K562 (cell line): ENCODE measurements around the gene HHEX. TPM values are rescaled to one million over a fixed set of nuclear protein-coding genes. Genes with fewer than 3 reads are reported as not detected.

Source experiments
- ATAC-seq: fragments of 200-7000 bp; cut with Tn5 transposase; 3 replicates; pipeline ENCODE4 v1.9.1; 2020; ENCODE audit warnings: moderate library complexity
- BruUV-seq: library from RNA; stranded (reverse); fragments of 400-500 nt; replicated peaks from 2 replicates; lab custom pipeline; 2021; lab: Mats Ljungman, UMichigan
- CTCF ChIA-PET: fragments of 300-600 bp; formaldehyde crosslinking; extraction: SDS; loops from one replicate; lab custom pipeline; 2021; ENCODE audit warnings: low intra/inter-chr PET ratio; lab: Yijun Ruan, JAX
- POLR2A ChIA-PET: fragments of 300-600, 350-650 bp; sonication (Branson Sonifier 250); formaldehyde crosslinking; extraction: SDS; loops from one replicate; lab custom pipeline; 2021; ENCODE audit warnings: antibody characterized with exemption, inconsistent platforms; lab: Yijun Ruan, JAX
- DNase-seq, 4 experiments: peaks; one replicate each; pipeline versions ENCODE4 v3.0.0 to v3.0.0-alpha.2; 2011 to 2018; ENCODE audit warnings: low spot score in 3 of 4, mixed read lengths in 3 of 4; ENCODE audit errors: extremely low read depth in 1 of 4
- FAIRE-seq: peaks from 2 replicates; lab custom pipeline; 2011; peaks lifted over from hg19 to GRCh38; lab: Jason Lieb, UNC
- H2AFZ ChIP-seq: 2 replicates; pipeline ENCODE4 v1.6.0; 2011; ENCODE audit warnings: low read depth, low read length, control low read depth, inconsistent platforms
- H3K27ac ChIP-seq: fragments of 200-600 bp; 3 replicates; pipeline ENCODE4 v1.8.0; 2011; ENCODE audit warnings: low read depth, mild to moderate bottlenecking, control low read depth, inconsistent platforms, low read length, moderate library complexity, mixed read lengths; ENCODE audit errors: extremely low read depth
- H3K27me3 ChIP-seq, 2 experiments: fragments of 300-600 bp in 1 of 2; 2 replicates in 1 of 2; 3 replicates in 1 of 2; pipeline versions ENCODE4 v1.6.0 to v1.8.0; 2011; ENCODE audit warnings: inconsistent platforms in 2 of 2, low read length in 2 of 2, mild to moderate bottlenecking in 1 of 2, mixed read lengths in 1 of 2, moderate library complexity in 1 of 2; ENCODE audit not compliant: control insufficient read depth in 2 of 2, insufficient read depth in 2 of 2
- H3K36me3 ChIP-seq: fragments of 300-600 bp; 3 replicates; pipeline ENCODE4 v1.8.0; 2011; ENCODE audit warnings: mild to moderate bottlenecking, low read length, inconsistent platforms; ENCODE audit not compliant: control insufficient read depth, insufficient read depth
- H3K4me1 ChIP-seq, 2 experiments: fragments of 200-600 bp in 1 of 2; replicated peaks in 1 of 2; 2 replicates in 1 of 2; 3 replicates in 1 of 2; pipeline versions ENCODE4 v1.5.1 to v1.8.0; 2011; ENCODE audit warnings: inconsistent platforms in 2 of 2, low read length in 2 of 2, mild to moderate bottlenecking in 1 of 2, mixed read lengths in 1 of 2, moderate library complexity in 1 of 2; ENCODE audit not compliant: control insufficient read depth in 2 of 2, insufficient read depth in 2 of 2
- H3K4me2 ChIP-seq: 2 replicates; pipeline ENCODE4 v1.6.1; 2011; ENCODE audit warnings: low read length, control low read depth, inconsistent platforms, mixed read lengths; ENCODE audit not compliant: insufficient read depth
- H3K4me3 ChIP-seq: fragments of 200-600 bp; sonication (generic), shearing (Covaris generic); 2 replicates; pipeline ENCODE4 v1.5.1; 2016; ENCODE audit warnings: control low read depth, inconsistent platforms
- H3K79me2 ChIP-seq: fragments of 200-600 bp; 3 replicates; pipeline ENCODE4 v1.8.0; 2011; ENCODE audit warnings: low read length, inconsistent platforms; ENCODE audit not compliant: control insufficient read depth, insufficient read depth
- H3K9ac ChIP-seq, 2 experiments: 2 replicates each; pipeline versions ENCODE4 v1.6.0 to v1.6.1; 2011; ENCODE audit warnings: low read depth in 2 of 2, low read length in 2 of 2, control low read depth in 1 of 2, inconsistent platforms in 1 of 2, mild to moderate bottlenecking in 1 of 2, mixed read lengths in 1 of 2; ENCODE audit not compliant: insufficient read depth in 1 of 2
- H3K9me1 ChIP-seq: one replicate; pipeline ENCODE4 v1.6.0; 2011; ENCODE audit warnings: inconsistent platforms, mild to moderate bottlenecking, low read length, moderate library complexity; ENCODE audit not compliant: control insufficient read depth, insufficient read depth
- H3K9me3 ChIP-seq: replicated peaks from 2 replicates; pipeline ENCODE4 v1.5.1; 2011; ENCODE audit warnings: low read depth, low read length, inconsistent platforms; ENCODE audit not compliant: control insufficient read depth, insufficient read depth
- H4K20me1 ChIP-seq: replicated peaks from 2 replicates; pipeline ENCODE4 v1.6.1; 2011; ENCODE audit warnings: low read length, inconsistent platforms, mixed read lengths; ENCODE audit not compliant: control insufficient read depth, insufficient read depth
- CBFA2T3 ChIP-seq: fragments of 450-650 bp; IDR thresholded peaks from 2 replicates; pipeline ENCODE4 v1.6.1; 2017
- RBM25 ChIP-seq: fragments of 200-400 bp; formaldehyde crosslinking; IDR thresholded peaks from 2 replicates; pipeline ENCODE4 v1.6.1; 2018; ENCODE audit warnings: low read length, low read depth, moderate library complexity; ENCODE audit not compliant: severe bottlenecking
- ZNF146 ChIP-seq: IDR thresholded peaks from one replicate; pipeline ENCODE4 v1.6.1; 2018; ENCODE audit warnings: missing compliant biosample characterization; ENCODE audit not compliant: unreplicated experiment
- in situ Hi-C: fragments of 300-500 bp; cut with MboI; formaldehyde crosslinking; loops from 4 replicates; pipeline ENCODE4 v1.15.0; 2018; ENCODE audit warnings: inconsistent platforms, mixed read lengths
- intact Hi-C: fragments of 100-400 bp; cut with micrococcal nuclease; formaldehyde crosslinking; loops from 2 replicates; pipeline ENCODE4 v1.14.2; 2022
- polyA plus RNA-seq, 8 experiments: library from polyadenylated mRNA; depleted of rRNA in 4 of 8; stranded (reverse) in 5 of 8; unstranded in 3 of 8; fragments of >200 nt; fragmentation: Nextera tagmentation in 2 of 8; fragmentation: Illumina TruSeq in 1 of 8; extraction: Ambion mirVana in 2 of 8; extraction: Trizol in 1 of 8; gene quantifications; 2 replicates each; pipeline versions ENCODE4 v1.2.1 to v1.2.3, GENCODE V29; 2011 to 2014; ENCODE audit warnings: inconsistent platforms in 1 of 8, missing spikeins in 1 of 8
- total RNA-seq, 7 experiments: library from RNA; depleted of rRNA in 6 of 7; stranded (reverse); fragments of >200 nt in 6 of 7; fragmentation: Illumina TruSeq in 2 of 7; extraction: Trizol in 2 of 7; gene quantifications; 2 replicates each; pipeline versions ENCODE4 v1.2.1 to v1.2.3, GENCODE V29; 2011 to 2021; ENCODE audit warnings: low replicate concordance in 1 of 7
- TF ChIP-seq, protein P1 (sequence below), 2 experiments: fragments of 450-650 bp in 1 of 2; IDR thresholded peaks; 2 replicates each; pipeline ENCODE4 v1.6.1; 2011 to 2017; ENCODE audit warnings: low read depth in 2 of 2, antibody characterized with exemption in 1 of 2, borderline replicate concordance in 1 of 2, low read length in 1 of 2, mild to moderate bottlenecking in 1 of 2, mixed read lengths in 1 of 2; ENCODE audit not compliant: control insufficient read depth in 1 of 2

Gene HHEX
- total and polyA plus RNA-seq, 9 of the 15 experiments (the other 6 are each of a cell fraction or from before 2014, with no cell fraction given) = 37.2 to 133 (median 80.2) TPM

DNA sequence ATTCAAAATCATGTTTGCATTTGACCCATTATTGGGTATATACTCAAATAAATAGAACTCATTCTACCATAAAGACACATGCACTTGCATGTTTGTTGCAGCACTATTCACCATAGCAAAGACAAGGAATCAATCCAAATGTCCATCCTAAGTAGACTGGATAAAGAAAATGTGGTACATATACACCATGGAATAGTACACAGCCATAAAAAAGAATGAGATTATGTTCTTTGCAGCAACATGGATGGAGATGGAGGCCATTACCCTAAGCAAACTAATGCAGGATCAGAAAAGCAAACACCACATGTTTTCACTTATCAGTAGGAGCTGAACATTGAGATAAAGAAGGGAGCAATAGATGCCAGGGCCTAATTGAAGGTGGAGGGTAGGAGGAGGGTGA lies 12.0 kb upstream of the HHEX start:
- H3K27ac ChIP-seq = no peak overlapping the region
- DNase-seq = no peak
- ATAC-seq = no peak
- no peaks in the 10 kb centered on the region; a peak in 1 of 5 replicates for H3K4me1 ChIP-seq
- H3K27me3 ChIP-seq = no peaks in the 10 kb centered on the region
- no peak overlapping the region for H2AFZ ChIP-seq
- no peak overlapping the region for H3K9ac ChIP-seq
- FAIRE-seq = no peak
- intact Hi-C loops = no loop called here
- no peaks in the 10 kb centered on the region for H4K20me1 ChIP-seq
- H3K4me2 ChIP-seq = no peak overlapping the region
- no peaks in the 10 kb centered on the region for H3K9me1 ChIP-seq
- no peak overlapping the region for H3K4me3 ChIP-seq
- CTCF ChIA-PET = no interaction called here
- no peaks in the 10 kb centered on the region for H3K79me2 ChIP-seq
- no TSS peak for BruUV-seq
- H3K36me3 ChIP-seq = no peaks in the 10 kb centered on the region
- TF ChIP-seq CBFA2T3 = no peak
- TF ChIP-seq RBM25 = peak; percentile 49
- TF ChIP-seq, protein P1, sequence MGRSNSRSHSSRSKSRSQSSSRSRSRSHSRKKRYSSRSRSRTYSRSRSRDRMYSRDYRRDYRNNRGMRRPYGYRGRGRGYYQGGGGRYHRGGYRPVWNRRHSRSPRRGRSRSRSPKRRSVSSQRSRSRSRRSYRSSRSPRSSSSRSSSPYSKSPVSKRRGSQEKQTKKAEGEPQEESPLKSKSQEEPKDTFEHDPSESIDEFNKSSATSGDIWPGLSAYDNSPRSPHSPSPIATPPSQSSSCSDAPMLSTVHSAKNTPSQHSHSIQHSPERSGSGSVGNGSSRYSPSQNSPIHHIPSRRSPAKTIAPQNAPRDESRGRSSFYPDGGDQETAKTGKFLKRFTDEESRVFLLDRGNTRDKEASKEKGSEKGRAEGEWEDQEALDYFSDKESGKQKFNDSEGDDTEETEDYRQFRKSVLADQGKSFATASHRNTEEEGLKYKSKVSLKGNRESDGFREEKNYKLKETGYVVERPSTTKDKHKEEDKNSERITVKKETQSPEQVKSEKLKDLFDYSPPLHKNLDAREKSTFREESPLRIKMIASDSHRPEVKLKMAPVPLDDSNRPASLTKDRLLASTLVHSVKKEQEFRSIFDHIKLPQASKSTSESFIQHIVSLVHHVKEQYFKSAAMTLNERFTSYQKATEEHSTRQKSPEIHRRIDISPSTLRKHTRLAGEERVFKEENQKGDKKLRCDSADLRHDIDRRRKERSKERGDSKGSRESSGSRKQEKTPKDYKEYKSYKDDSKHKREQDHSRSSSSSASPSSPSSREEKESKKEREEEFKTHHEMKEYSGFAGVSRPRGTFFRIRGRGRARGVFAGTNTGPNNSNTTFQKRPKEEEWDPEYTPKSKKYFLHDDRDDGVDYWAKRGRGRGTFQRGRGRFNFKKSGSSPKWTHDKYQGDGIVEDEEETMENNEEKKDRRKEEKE (IDR thresholded peaks at IDR 0.05; ENCODE audit: borderline replicate concordance in 1 of 2, control insufficient read depth in 1 of 2, low read depth in 2 of 2, low read length in 1 of 2) = no peak
- TF ChIP-seq ZNF146 (CRISPR knock-in tag) = peak; percentile 90
- no peaks in the 10 kb centered on the region for H3K9me3 ChIP-seq
- in situ Hi-C loops = no loop called here
- POLR2A ChIA-PET = no interaction called here
